NCI-H82 treated with DMSO at 0.1 percent for 48 hours (cell line): ENCODE measurements around the gene STIM2.
"Not testable (repeated sequence)": the region's sequence is repeated elsewhere in the genome, so short reads cannot be mapped to it uniquely, and the experiment has no call there.

Source experiments
- DNase-seq: peaks from one replicate; lab custom pipeline; 2025; ENCODE audit not compliant: unreplicated experiment; lab: John Stamatoyannopoulos, UW

The STIM2 gene

DNA sequence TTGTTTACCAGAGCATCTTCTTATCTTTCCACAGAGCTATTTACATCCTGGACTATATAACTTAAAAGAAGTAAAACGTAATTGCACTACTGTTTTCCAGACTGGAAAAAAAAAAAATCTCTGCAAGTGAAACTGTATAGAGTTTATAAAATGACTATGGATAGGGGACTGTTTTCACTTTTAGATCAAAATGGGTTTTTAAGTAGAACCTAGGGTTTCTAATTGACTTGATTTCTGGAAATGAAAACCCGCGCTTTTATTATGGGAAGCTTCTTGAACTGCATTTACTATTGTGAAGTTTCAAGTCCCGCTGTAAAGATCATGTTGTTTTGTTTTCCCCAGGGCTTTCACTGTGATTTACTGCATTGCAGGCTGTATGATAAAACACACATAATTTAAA, 162.7 kb downstream of the STIM2 start:
- DNase-seq = no peak

- no peak for DNase-seq
These were observed 164.2 kb downstream of the STIM2 start for GRCh38 chr4:27024805-27025204.

GRCh38 chr4:27027428-27027827, 166.8 kb downstream of the STIM2 start:
- no peak for DNase-seq

- not testable (repeated sequence) for DNase-seq
These were observed 174.5 kb downstream of the STIM2 start for GRCh38 chr4:27035127-27035526.

DNA sequence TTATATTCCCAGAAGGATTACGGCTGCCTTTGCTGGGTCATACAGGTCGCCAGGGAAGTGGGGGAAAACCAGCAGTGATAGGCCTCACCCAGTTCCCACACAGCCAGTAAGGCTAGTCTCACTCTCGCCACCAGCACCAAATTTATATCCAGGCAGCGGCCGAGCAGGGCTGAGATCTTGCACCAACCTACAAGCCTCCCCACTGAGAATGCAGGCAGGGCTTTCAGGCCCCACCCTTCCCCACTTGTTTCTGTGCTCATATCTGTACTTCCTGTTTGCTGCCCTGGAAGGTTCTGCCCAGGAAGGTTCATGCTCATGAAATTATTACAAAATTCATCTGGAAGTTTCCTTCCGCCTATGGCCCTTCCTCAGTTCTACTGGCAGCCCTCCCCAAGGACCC, 179.7 kb downstream of the STIM2 start:
- DNase-seq = no peak

- no peak for DNase-seq
These were observed 181.8 kb downstream of the STIM2 start for GRCh38 chr4:27042411-27042810.

DNA sequence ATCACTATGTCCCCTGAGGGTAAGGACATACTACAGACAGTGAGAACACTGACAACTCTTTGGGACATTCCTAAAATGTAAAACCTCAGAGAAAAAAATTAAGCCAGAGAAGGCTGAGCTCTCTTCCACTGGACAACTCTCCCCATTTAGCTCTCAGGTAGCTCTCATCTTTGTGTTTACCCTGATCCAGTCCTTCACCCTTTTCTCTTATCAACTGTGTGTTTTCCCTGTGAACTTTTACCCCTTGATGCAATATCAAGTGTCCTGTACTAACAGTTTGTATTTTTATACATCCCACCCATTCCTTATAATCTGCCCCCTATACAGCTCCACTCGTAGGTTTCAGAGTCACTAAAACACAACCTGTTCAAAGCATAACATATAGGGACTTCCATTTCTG, 182.6 kb downstream of the STIM2 start:
- DNase-seq = no peak

GRCh38 chr4:27046851-27047250, 186.2 kb downstream of the STIM2 start:
- no peak for DNase-seq

GRCh38 chr4:27048429-27049238, 188.0 kb downstream of the STIM2 start:
- DNase-seq = peak; percentile 3

DNA sequence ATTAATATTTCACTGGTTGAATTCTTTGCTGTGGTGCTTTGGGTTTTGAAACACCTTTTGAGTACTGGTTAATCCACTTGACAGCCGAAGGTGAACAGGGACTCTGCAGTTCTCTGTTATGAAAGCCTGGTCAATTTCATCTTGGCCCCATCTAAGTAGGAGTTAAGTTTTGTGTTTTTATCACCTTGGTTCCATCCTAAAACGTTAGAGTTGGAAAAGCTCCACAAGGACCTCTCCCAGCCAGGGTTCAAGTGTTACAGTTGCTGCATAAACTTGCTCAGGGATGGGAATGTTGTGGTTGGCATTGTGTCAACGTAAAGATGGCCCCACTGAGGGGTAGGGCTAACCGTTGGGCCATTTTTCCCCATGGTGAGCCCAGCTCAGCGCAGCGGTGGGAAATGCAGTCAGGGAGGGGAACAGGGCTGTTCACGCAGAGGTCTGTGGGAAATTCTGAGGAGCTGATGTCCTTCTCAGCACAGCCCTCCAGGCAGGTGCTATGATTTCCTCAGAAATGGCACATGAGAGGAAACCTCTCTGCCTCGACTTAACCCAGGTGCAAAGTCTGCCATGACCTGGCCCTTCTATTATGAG, 188.7 kb downstream of the STIM2 start:
- no peak for DNase-seq

DNA sequence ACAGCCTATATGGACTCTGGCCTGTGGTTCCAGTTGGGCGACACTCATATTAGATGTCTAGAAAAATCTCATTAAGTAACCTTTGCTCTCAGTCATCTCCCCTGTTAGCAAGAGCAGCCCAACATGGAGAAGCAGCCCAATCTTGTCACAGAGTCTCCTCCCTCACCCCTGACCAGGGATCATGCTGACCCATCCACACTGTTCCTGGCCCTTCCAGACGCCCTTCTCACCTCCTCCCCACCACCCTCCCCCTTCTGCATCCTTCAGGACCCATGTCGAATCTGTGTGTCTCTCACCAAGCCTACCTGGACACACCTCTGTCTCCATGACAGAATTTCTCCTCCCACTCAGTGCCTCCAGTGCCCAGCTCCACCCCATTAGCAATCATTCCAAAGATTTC, 190.1 kb downstream of the STIM2 start:
- no peak for DNase-seq

DNA sequence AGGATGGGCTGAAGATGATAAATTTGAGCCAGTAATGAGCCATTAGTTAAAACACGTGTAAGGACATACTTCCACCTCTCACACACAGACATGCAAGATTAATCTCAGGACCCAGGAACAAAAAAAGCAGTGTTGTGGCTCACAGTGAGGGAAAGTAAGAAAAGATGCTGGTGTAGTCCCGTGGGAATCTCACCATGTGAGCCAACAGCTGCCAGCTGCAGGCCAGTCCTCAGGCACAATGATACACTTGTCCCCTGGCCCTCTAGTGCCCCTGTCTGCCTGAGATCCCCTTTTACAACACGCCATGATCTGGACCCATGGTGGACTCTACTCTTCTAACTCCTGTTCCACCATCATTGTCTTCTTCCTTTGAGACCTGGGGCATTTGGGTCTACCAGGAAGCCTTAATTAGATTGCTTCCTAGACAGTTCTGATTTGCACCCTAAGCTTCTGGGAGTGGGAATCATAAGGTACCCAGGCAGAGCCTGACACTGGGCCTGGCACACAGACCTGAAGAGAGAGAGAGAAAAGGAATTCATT, 194.7 kb downstream of the STIM2 start:
- no peak for DNase-seq

DNA sequence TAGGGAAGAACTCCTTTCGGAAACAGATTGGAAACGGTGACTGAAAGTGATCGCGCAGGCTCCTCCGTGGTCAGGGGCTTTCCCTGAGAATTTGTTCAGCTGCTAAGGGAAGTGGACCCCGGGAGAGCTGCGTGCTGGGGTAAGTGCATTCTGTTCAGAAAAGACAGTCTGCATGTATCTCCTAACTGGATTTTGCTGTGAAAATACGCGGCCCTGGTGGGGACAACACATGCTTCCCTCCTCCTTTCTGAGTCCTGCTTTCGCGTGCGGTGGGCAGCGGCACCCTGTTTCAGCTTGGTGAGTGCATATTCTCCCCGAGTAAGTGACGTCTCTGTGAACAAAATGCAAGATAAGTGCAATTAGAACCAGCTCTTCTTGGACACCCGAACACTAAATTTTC, 195.6 kb downstream of the STIM2 start:
- no peak for DNase-seq

- DNase-seq = no peak
These were observed 196.4 kb downstream of the STIM2 start for GRCh38 chr4:27057053-27057452.

DNA sequence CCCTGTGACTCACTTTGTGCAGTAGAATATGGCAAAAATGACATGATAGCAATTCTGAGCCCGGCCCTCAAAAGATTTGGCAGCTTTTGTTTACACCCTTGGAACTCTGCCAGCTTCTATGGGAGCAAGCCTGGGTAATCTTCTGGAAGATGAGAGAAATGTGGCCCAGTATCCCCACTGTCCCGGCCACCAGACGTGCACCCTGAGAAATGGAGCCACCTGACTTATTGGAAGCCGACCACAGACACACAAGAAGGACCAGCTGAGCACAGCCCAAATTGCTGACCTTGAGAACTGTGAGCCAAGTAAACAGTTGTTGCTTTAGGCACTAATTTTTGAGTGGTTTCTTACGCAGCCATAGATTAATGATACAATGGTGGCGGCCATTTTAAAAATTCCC, 197.0 kb downstream of the STIM2 start:
- no peak for DNase-seq

GRCh38 chr4:27058819-27059406, 198.3 kb downstream of the STIM2 start:
- DNase-seq = no peak

GRCh38 chr4:27059446-27059845, 198.8 kb downstream of the STIM2 start:
- DNase-seq = no peak

DNA sequence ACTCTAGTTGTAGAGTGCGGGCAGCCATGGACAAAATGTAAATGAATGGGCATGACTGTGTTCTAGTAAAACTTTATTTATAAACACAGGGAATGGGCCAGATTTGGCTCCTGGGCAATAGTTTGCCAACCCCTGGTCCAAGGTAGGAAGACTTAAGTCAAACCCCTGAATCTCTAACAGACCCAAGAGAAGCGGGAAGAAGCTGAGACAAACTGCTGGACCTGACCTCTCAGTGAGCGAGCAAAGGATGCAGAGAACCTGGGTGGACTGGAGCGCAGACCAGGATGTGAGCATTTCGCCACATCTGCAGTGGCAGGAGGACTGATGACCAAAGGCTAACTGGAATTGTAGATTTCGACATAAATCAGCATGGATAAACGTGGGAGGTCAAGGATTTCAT, 201.6 kb downstream of the STIM2 start:
- no peak for DNase-seq

- DNase-seq = no peak
These were observed 205.9 kb downstream of the STIM2 start for GRCh38 chr4:27066591-27066990.

GRCh38 chr4:27068151-27068867, 207.7 kb downstream of the STIM2 start:
- DNase-seq = no peak
